H9 (cell line): ENCODE measurements around the gene LMO1. TPM values are rescaled to one million over a fixed set of nuclear protein-coding genes. Genes with fewer than 3 reads are reported as not detected.

ENCODE experiments used
- DNase-seq: peaks from one replicate; pipeline ENCODE4 v3.0.0-alpha.2; 2017
- H2AFZ ChIP-seq: one replicate; pipeline ENCODE4 v1.6.1; 2013; ENCODE audit warnings: mild to moderate bottlenecking, low read length, control low read depth, moderate library complexity
- H2AK5ac ChIP-seq: 2 replicates; pipeline ENCODE4 v1.6.1; 2013; ENCODE audit warnings: low read length, control low read depth, mixed read lengths; ENCODE audit not compliant: insufficient read length
- H2BK120ac ChIP-seq: one replicate; pipeline ENCODE4 v1.6.1; 2013; ENCODE audit warnings: low read depth, mild to moderate bottlenecking, low read length, control low read depth, inconsistent platforms; ENCODE audit not compliant: poor library complexity, severe bottlenecking
- H2BK12ac ChIP-seq: 2 replicates; pipeline ENCODE4 v1.6.1; 2013; ENCODE audit warnings: low read length, control low read depth, mixed read lengths, low read depth; ENCODE audit not compliant: insufficient read length
- H2BK15ac ChIP-seq: 2 replicates; pipeline ENCODE4 v1.6.1; 2013; ENCODE audit warnings: low read depth, low read length, control low read depth
- H2BK20ac ChIP-seq: one replicate; pipeline ENCODE4 v1.6.1; 2013; ENCODE audit warnings: low read depth, mild to moderate bottlenecking, low read length, control low read depth, inconsistent platforms; ENCODE audit not compliant: poor library complexity, severe bottlenecking
- H2BK5ac ChIP-seq: 2 replicates; pipeline ENCODE4 v1.6.1; 2013; ENCODE audit warnings: low read length, control low read depth, mixed read lengths; ENCODE audit not compliant: insufficient read length
- H3K14ac ChIP-seq: 2 replicates; pipeline ENCODE4 v1.6.1; 2013; ENCODE audit warnings: low read length, control low read depth; ENCODE audit not compliant: insufficient read depth
- H3K18ac ChIP-seq: 2 replicates; pipeline ENCODE4 v1.6.1; 2013; ENCODE audit warnings: low read depth, mild to moderate bottlenecking, mixed read lengths, low read length, control low read depth; ENCODE audit not compliant: insufficient read length
- H3K23ac ChIP-seq: 2 replicates; pipeline ENCODE4 v1.6.1; 2013; ENCODE audit warnings: low read length, control low read depth, mixed read lengths, low read depth; ENCODE audit not compliant: insufficient read length
- H3K23me2 ChIP-seq: 2 replicates; pipeline ENCODE4 v1.6.1; 2013; ENCODE audit warnings: low read depth, mild to moderate bottlenecking, mixed read lengths, low read length, control low read depth; ENCODE audit not compliant: insufficient read length, poor library complexity, severe bottlenecking
- H3K27ac ChIP-seq: 2 replicates; pipeline ENCODE4 v1.5.1; 2013; ENCODE audit warnings: low read length, control low read depth, mixed read lengths, low read depth; ENCODE audit not compliant: insufficient read length
- H3K27me3 ChIP-seq: 2 replicates; pipeline ENCODE4 v1.6.1; 2013; ENCODE audit warnings: low read length, control low read depth, inconsistent platforms; ENCODE audit not compliant: insufficient read depth
- H3K4ac ChIP-seq: 2 replicates; pipeline ENCODE4 v1.6.1; 2013; ENCODE audit warnings: low read depth, mild to moderate bottlenecking, control low read depth, inconsistent platforms, low read length, moderate library complexity
- H3K4me1 ChIP-seq: 2 replicates; pipeline ENCODE4 v1.6.1; 2013; ENCODE audit warnings: low read length, control low read depth, inconsistent platforms; ENCODE audit not compliant: insufficient read depth
- H3K4me2 ChIP-seq: 2 replicates; pipeline ENCODE4 v1.6.1; 2013; ENCODE audit warnings: low read length, control low read depth, mixed read lengths; ENCODE audit not compliant: insufficient read length, insufficient read depth
- H3K56ac ChIP-seq: 2 replicates; pipeline ENCODE4 v1.6.1; 2013; ENCODE audit warnings: low read depth, mild to moderate bottlenecking, mixed read lengths, low read length, control low read depth; ENCODE audit not compliant: insufficient read length
- H3K79me1 ChIP-seq: 2 replicates; pipeline ENCODE4 v1.6.1; 2013; ENCODE audit warnings: low read depth, mild to moderate bottlenecking, moderate library complexity, low read length, control low read depth, inconsistent platforms; ENCODE audit not compliant: insufficient read depth, poor library complexity, severe bottlenecking
- H3K79me2 ChIP-seq: 2 replicates; pipeline ENCODE4 v1.6.1; 2013; ENCODE audit warnings: low read length, control low read depth, inconsistent platforms; ENCODE audit not compliant: insufficient read depth
- H3K9ac ChIP-seq: 2 replicates; pipeline ENCODE4 v1.6.1; 2013; ENCODE audit warnings: low read length, control low read depth, mixed read lengths; ENCODE audit not compliant: insufficient read length; ENCODE audit errors: extremely low read depth
- H3K9me3 ChIP-seq: one replicate; pipeline ENCODE4 v1.6.1; 2013; ENCODE audit warnings: low read depth, low read length, inconsistent platforms; ENCODE audit not compliant: control insufficient read depth
- H3T11ph ChIP-seq: one replicate; pipeline ENCODE4 v1.6.1; 2013; ENCODE audit warnings: mild to moderate bottlenecking, low read length, control low read depth, inconsistent platforms
- H4K20me1 ChIP-seq: one replicate; pipeline ENCODE4 v1.6.1; 2013; ENCODE audit not compliant: control insufficient read depth, insufficient read length, insufficient read depth
- H4K5ac ChIP-seq: 2 replicates; pipeline ENCODE4 v1.6.1; 2013; ENCODE audit warnings: low read depth, mild to moderate bottlenecking, mixed read lengths, low read length, control low read depth; ENCODE audit not compliant: insufficient read length
- H4K8ac ChIP-seq: replicated peaks from 2 replicates; pipeline ENCODE4 v1.6.1; 2013; ENCODE audit warnings: low read length, control low read depth, mixed read lengths, low read depth; ENCODE audit not compliant: insufficient read length
- H4K91ac ChIP-seq: 2 replicates; pipeline ENCODE4 v1.6.1; 2013; ENCODE audit warnings: low read depth, mild to moderate bottlenecking, moderate library complexity, mixed read lengths, low read length, control low read depth; ENCODE audit not compliant: insufficient read length
- H3K27ac Mint-ChIP-seq, 3 experiments: 2 replicates in 2 of 3; 3 replicates in 1 of 3; pipeline ENCODE4 v1.8.0; 2020 to 2021; ENCODE audit warnings: mixed read lengths in 3 of 3, mild to moderate bottlenecking in 1 of 3, moderate library complexity in 1 of 3
- H3K27me3 Mint-ChIP-seq: 2 replicates; pipeline ENCODE4 v1.8.0; 2021; ENCODE audit warnings: low read depth, mild to moderate bottlenecking, moderate library complexity, mixed read lengths
- H3K36me3 Mint-ChIP-seq, 3 experiments: 2 replicates in 2 of 3; 3 replicates in 1 of 3; pipeline ENCODE4 v1.8.0; 2020 to 2021; ENCODE audit warnings: low read depth in 3 of 3, mixed read lengths in 3 of 3; ENCODE audit not compliant: insufficient read depth in 1 of 3
- H3K4me1 Mint-ChIP-seq, 2 experiments: 2 replicates each; pipeline ENCODE4 v1.8.0; 2020; ENCODE audit warnings: mixed read lengths in 2 of 2
- H3K4me3 Mint-ChIP-seq, 2 experiments: 2 replicates in 1 of 2; 3 replicates in 1 of 2; pipeline ENCODE4 v1.8.0; 2020 to 2021; ENCODE audit warnings: mild to moderate bottlenecking in 2 of 2, mixed read lengths in 2 of 2, moderate library complexity in 1 of 2
- H3K9me3 Mint-ChIP-seq, 2 experiments: 2 replicates in 1 of 2; 3 replicates in 1 of 2; pipeline ENCODE4 v1.8.0; 2020; ENCODE audit warnings: mild to moderate bottlenecking in 2 of 2, mixed read lengths in 2 of 2, moderate library complexity in 1 of 2
- CTCF ChIP-seq: fragments of 200-600 bp; sonication (generic); conservative IDR thresholded peaks from 3 replicates; pipeline ENCODE4 v1.8.0; 2021; ENCODE audit warnings: antibody characterized with exemption, mild to moderate bottlenecking
- WGBS: extraction: QIAGEN DNeasy Blood & Tissue Kit; methylation state at CpG from one replicate; pipeline ENCODE4 v1.1.7; 2013; ENCODE audit warnings: missing lambda C conversion rate, low lambda C conversion rate, mixed read lengths; ENCODE audit not compliant: insufficient read length; ENCODE audit errors: extremely low coverage; 5-methylcytosine and 5-hydroxymethylcytosine counted together
- total RNA-seq: library from RNA; stranded (reverse); gene quantifications from 2 replicates; pipeline ENCODE4 v1.2.1, GENCODE V29; 2021

LMO1 gene
- total RNA-seq, 1 experiment from 2014 or later: 0.50 TPM

- Histone ChIP-seq H3K27me3 (peaks cover 12% of the 10 kb centered on the region; the same call in 1 of the 2 replicates), H4K5ac (no peak overlapping the region), H2BK20ac (no peak overlapping the region), H3K79me2 (no peaks in the 10 kb centered on the region), H2AFZ (no peak overlapping the region), H3K9ac (no peak overlapping the region), H4K8ac (no peak overlapping the region), H3K56ac (no peak overlapping the region), H3K4ac (no peak overlapping the region), H2BK120ac (no peak overlapping the region), H3K27ac (no peak overlapping the region), H2AK5ac (no peak overlapping the region), H2BK5ac (no peak overlapping the region), H3K4me1 (no peaks in the 10 kb centered on the region), H3K18ac (no peak overlapping the region), H3K14ac (no peak overlapping the region; the same call in 1 of the 2 replicates), H3K79me1 (no peaks in the 10 kb centered on the region), H3K23me2 (peaks cover under 1% of the 10 kb centered on the region), H4K20me1 (no peaks in the 10 kb centered on the region), H3T11ph (no peak overlapping the region), H2BK12ac (no peak overlapping the region), H3K23ac (no peak overlapping the region), H2BK15ac (no peak overlapping the region), H4K91ac (no peak overlapping the region), H3K4me2 (no peak overlapping the region), H3K9me3 (no peaks in the 10 kb centered on the region)
- peaks cover 49% of the 10 kb centered on the region for H3K27me3 Mint-ChIP-seq
- peaks cover 5 to 9% of the 10 kb centered on the region in 2 experiments; a peak in 3 of 4 replicates for H3K4me1 Mint-ChIP-seq
- DNase-seq: no peak
- no peak for TF ChIP-seq CTCF
- H3K36me3 Mint-ChIP-seq: no peaks in the 10 kb centered on the region; a peak in 1 of 7 replicates
- no peak overlapping the region for H3K4me3 Mint-ChIP-seq
- H3K9me3 Mint-ChIP-seq: no peaks in the 10 kb centered on the region
- H3K27ac Mint-ChIP-seq: no peak overlapping the region
- WGBS: no CpG with 5 or more reads among the region's 4 CpGs
Measured at GRCh38 chr11:8257003-8257664, 6.5 kb downstream of the LMO1 start.
